ENCODE data around the gene XPOT.

Gene XPOT

GRCh38 chr12:64466178-64466577 lies 62.0 kb downstream of the XPOT start:
- no peak for DNase-seq (ENCODE audit: low spot score)

GRCh38 chr12:64468966-64469365 lies 64.8 kb downstream of the XPOT start:
- no peak for DNase-seq (ENCODE audit: low spot score)

DNA sequence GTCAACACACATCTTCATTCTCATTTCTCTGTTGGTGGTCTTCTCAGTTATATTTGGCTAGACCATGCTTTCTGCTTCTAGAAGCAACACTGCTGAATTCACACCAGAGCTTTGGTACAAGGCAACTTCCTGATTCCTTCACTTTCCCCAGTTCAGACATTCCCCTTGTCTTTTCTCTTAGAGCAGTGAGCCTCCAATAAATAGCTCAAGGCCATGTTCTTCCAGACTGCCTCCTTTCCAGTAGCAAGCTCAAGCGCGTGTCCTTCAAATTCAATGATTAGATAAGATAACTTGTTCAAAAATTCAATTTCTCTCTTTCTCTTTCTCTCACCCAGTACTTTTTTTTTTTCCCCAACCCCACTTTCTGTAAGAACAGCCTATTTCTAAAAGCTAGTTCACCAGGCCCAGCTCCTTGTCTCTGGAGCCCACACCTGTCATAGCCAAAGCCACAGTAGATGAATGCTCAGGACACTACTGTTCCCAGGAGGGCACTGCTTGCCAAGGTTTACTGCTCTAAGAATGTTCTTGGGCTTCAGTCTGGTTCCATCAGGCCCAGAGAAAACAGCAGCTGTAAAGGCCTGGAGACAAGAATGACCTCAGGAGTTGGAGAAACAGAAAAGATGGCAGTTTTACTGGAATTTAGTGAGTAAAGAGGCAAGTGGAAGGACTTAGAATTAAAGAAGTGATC lies 65.4 kb downstream of the XPOT start:
- DNase-seq (ENCODE audit: low spot score) = no peak

DNA sequence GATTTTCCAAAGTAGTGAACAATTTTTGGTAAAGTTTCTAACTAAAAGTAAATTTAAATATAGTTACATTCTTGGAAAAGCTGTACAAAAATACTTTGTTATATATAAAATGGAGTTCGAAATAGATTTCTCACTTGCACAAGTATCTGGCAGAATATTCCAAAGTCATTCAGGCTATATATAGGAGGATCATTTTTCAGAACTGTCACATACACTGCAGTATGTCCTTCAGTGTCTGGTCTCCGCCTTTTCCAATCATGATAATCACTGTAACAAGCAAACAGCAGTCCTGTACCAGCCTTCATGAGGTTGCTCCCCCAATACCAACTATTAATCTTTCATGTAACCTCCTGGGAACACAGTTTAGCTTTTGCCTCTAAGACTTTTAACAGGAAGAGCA lies 66.3 kb downstream of the XPOT start:
- no peak for DNase-seq (ENCODE audit: low spot score)

- DNase-seq (ENCODE audit: low spot score) = no peak
These were observed 69.0 kb downstream of the XPOT start for GRCh38 chr12:64473176-64473575.

DNA sequence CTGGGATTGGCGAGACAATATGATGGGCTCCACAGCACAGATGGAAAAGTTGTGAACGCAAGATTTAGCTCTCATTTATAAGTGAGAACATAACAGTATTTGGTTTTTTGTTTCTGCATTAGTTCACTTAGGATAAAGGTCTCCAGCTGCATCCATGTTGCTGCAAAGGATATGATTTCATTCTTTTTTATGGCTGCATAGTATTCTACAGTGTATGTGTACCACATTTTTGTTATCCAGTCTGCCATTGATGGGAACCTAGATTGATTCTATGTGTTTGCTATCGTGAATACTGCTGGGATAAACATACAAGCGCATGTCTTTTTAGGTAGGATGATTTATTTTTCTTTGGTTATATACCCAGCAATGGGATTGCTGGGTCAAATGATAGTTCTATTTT lies 71.3 kb downstream of the XPOT start:
- DNase-seq (ENCODE audit: low spot score) = no peak

GRCh38 chr12:64476844-64477243 lies 72.7 kb downstream of the XPOT start:
- DNase-seq (ENCODE audit: low spot score) = no peak

- no peak for DNase-seq (ENCODE audit: low spot score)
These were observed 74.5 kb downstream of the XPOT start for GRCh38 chr12:64478661-64479060.

DNA sequence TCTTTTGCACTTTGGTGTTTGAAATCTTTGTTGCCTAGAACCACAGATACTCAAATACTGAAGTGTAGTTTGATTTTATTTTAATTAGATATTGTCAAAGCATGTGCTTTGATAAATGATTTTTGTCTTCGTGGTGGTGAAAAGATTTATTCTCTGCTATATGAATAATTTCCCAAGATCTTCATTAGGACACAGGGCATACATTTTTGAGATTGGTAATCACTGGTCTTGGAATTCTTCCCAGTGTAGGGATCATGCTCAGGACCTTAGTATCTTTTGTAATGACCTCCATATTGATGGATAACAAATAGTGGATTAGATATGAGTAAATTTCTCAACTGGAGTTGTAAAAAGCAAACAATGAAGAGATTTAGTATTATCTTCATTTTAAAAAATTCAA lies 76.0 kb downstream of the XPOT start:
- DNase-seq (ENCODE audit: low spot score) = no peak

DNA sequence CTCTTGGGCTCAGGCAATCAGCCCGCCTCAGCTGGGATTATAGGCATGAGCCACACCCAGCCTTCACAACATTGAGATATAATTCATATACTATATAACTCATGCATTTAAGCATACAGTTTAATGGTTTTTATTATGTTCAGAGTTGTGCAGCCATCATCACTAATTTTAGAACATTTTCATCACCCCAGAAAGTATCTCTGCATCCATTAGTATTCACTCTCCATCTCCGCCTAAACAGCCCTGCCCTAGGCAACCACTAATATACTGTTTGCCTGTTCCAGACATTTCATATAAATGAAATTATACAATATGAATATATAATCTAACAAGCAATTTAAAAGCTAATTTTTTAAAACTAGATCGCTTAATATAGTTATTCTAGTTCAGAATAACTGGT lies 82.5 kb downstream of the XPOT start:
- DNase-seq (ENCODE audit: low spot score) = no peak

GRCh38 chr12:64491718-64492117 lies 87.5 kb downstream of the XPOT start:
- DNase-seq (ENCODE audit: low spot score) = no peak

- DNase-seq (ENCODE audit: low spot score) = no peak
These were observed 89.3 kb downstream of the XPOT start for GRCh38 chr12:64493513-64493912.

GRCh38 chr12:64494998-64495729 lies 91.0 kb downstream of the XPOT start:
- DNase-seq (ENCODE audit: low spot score) = no peak

GRCh38 chr12:64496839-64497400 lies 92.7 kb downstream of the XPOT start:
- no peak for DNase-seq (ENCODE audit: low spot score)

- DNase-seq (ENCODE audit: low spot score) = no peak
These were observed 93.3 kb downstream of the XPOT start for GRCh38 chr12:64497484-64497883.

DNA sequence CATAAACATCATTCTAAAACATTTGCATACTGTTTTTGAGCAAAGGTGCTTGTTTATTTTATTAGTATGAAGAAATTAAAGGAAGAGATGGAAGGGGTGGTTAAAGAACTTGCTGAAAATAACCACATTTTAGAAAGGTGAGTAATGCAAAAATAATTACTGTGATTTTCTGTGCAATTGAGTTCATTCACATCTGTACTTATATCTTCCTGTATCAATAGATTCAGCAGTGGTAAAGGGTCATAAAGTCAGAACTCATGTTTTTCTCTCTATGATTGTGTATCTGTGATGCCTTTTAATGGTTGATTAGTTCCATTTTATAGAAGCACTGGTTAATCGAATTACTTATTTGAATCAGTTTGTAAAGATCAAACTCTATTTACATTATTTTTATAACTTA lies 93.7 kb downstream of the XPOT start:
- DNase-seq (ENCODE audit: low spot score) = no peak

DNA sequence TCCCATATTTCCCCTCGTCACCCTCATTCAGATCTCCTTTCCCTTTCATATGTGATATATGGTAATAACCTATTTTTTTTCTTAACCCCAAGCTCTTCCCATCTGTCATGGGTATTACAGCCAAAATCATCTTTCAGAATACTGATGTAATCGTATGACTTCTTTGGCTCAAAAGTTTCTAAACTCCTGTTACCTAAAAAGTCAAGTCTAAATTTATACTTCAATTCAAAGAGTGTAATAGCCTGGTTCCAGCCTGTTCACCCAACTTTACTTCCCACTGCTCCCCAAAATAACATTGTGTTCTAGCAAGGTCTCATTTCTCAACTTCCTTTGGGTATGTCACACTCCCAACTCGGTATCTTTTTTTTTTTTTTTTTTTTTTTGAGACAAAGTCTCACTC lies 96.2 kb downstream of the XPOT start:
- peak; percentile 5 for DNase-seq (ENCODE audit: low spot score)
